ENCODE results near the gene IGFL1.

GRCh38 chr19:46232468-46232867 is 2.9 kb downstream of the IGFL1 start:
- TF ChIP-seq, protein P1, sequence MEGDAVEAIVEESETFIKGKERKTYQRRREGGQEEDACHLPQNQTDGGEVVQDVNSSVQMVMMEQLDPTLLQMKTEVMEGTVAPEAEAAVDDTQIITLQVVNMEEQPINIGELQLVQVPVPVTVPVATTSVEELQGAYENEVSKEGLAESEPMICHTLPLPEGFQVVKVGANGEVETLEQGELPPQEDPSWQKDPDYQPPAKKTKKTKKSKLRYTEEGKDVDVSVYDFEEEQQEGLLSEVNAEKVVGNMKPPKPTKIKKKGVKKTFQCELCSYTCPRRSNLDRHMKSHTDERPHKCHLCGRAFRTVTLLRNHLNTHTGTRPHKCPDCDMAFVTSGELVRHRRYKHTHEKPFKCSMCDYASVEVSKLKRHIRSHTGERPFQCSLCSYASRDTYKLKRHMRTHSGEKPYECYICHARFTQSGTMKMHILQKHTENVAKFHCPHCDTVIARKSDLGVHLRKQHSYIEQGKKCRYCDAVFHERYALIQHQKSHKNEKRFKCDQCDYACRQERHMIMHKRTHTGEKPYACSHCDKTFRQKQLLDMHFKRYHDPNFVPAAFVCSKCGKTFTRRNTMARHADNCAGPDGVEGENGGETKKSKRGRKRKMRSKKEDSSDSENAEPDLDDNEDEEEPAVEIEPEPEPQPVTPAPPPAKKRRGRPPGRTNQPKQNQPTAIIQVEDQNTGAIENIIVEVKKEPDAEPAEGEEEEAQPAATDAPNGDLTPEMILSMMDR (IDR thresholded peaks at IDR 0.05), result no peak
- TF ChIP-seq POLR2AphosphoS5 (IDR thresholded peaks at IDR 0.05) (no peak), POLR2A (IDR thresholded peaks at IDR 0.05) (no peak), EP300 (IDR thresholded peaks at IDR 0.05) (no peak)
